IMR-90 (cell line): Measurements from ENCODE around the gene DDN. TPM values are rescaled to one million over a fixed set of nuclear protein-coding genes. Genes with fewer than 3 reads are reported as not detected.

Experiments
- ATAC-seq: fragments of 200-7000 bp; cut with Tn5 transposase; 2 replicates; pipeline ENCODE4 v1.9.1; 2020; ENCODE audit warnings: low read depth, mild to moderate bottlenecking, moderate library complexity
- BruUV-seq: library from RNA; stranded (reverse); fragments of 400-500 nt; replicated peaks from 2 replicates; lab custom pipeline; 2021; lab: Mats Ljungman, UMichigan
- CTCF ChIA-PET: fragments of 300-600 bp; formaldehyde crosslinking; extraction: SDS; loops from one replicate; lab custom pipeline; 2021; ENCODE audit warnings: antibody characterized with exemption; lab: Yijun Ruan, JAX
- POLR2A ChIA-PET: fragments of 300-600 bp; sonication (Branson Sonifier 250); formaldehyde crosslinking; loops from one replicate; lab custom pipeline; 2022; ENCODE audit warnings: antibody characterized with exemption; ENCODE audit not compliant: unreplicated experiment; lab: Charles Lee
- DNase-seq: peaks from one replicate; pipeline ENCODE4 v3.0.0; 2013
- H2AFZ ChIP-seq: replicated peaks from 2 replicates; pipeline ENCODE3; 2013; ENCODE audit warnings: low read length, mild to moderate bottlenecking; ENCODE audit not compliant: poor library complexity
- H2AK5ac ChIP-seq: 2 replicates; pipeline ENCODE4 v1.6.1; 2013; ENCODE audit warnings: low read depth, low read length, inconsistent platforms
- H2AK9ac ChIP-seq: replicated peaks from 2 replicates; pipeline ENCODE3; 2013; ENCODE audit warnings: mild to moderate bottlenecking, low read depth, low read length, moderate library complexity; ENCODE audit not compliant: poor library complexity
- H2BK120ac ChIP-seq: 2 replicates; pipeline ENCODE4 v1.6.1; 2013; ENCODE audit warnings: low read depth, low read length, inconsistent platforms
- H2BK15ac ChIP-seq: 3 replicates; pipeline ENCODE4 v1.6.1; 2013; ENCODE audit warnings: low read depth, low read length, inconsistent platforms
- H2BK20ac ChIP-seq: 2 replicates; pipeline ENCODE4 v1.6.1; 2013; ENCODE audit warnings: low read depth, mild to moderate bottlenecking, inconsistent platforms, low read length, moderate library complexity
- H2BK5ac ChIP-seq: 2 replicates; pipeline ENCODE4 v1.6.1; 2013; ENCODE audit warnings: mild to moderate bottlenecking, low read depth, low read length, inconsistent platforms; ENCODE audit not compliant: poor library complexity, severe bottlenecking
- H3K14ac ChIP-seq: replicated peaks from 2 replicates; pipeline ENCODE4 v1.6.1; 2013; ENCODE audit warnings: low read depth, low read length, inconsistent platforms
- H3K18ac ChIP-seq: 2 replicates; pipeline ENCODE4 v1.6.1; 2013; ENCODE audit warnings: low read depth, low read length, control low read depth
- H3K23ac ChIP-seq: 2 replicates; pipeline ENCODE4 v1.6.1; 2013; ENCODE audit warnings: low read depth, low read length, inconsistent platforms
- H3K27ac ChIP-seq: 2 replicates; pipeline ENCODE4 v1.5.1; 2013; ENCODE audit warnings: mild to moderate bottlenecking, control low read depth, low read length; ENCODE audit not compliant: insufficient read depth
- H3K27me3 ChIP-seq: 2 replicates; pipeline ENCODE4 v1.6.1; 2013; ENCODE audit warnings: low read length; ENCODE audit not compliant: control insufficient read depth, insufficient read depth
- H3K36me3 ChIP-seq: 2 replicates; pipeline ENCODE4 v1.6.1; 2013; ENCODE audit warnings: low read length, mixed read lengths; ENCODE audit not compliant: control insufficient read depth, insufficient read depth
- H3K4ac ChIP-seq: 2 replicates; pipeline ENCODE4 v1.6.1; 2013; ENCODE audit warnings: low read depth, low read length, inconsistent platforms
- H3K4me1 ChIP-seq: 2 replicates; pipeline ENCODE4 v1.6.1; 2013; ENCODE audit warnings: low read length, mixed read lengths; ENCODE audit not compliant: control insufficient read depth, insufficient read depth
- H3K4me2 ChIP-seq: 2 replicates; pipeline ENCODE4 v1.6.1; 2013; ENCODE audit warnings: low read depth, mild to moderate bottlenecking, control low read depth, low read length, moderate library complexity
- H3K4me3 ChIP-seq: 2 replicates; pipeline ENCODE4 v1.5.1; 2013; ENCODE audit warnings: low read depth, mild to moderate bottlenecking, control low read depth, low read length, moderate library complexity; ENCODE audit not compliant: insufficient read depth
- H3K56ac ChIP-seq: 2 replicates; pipeline ENCODE4 v1.6.1; 2013; ENCODE audit warnings: low read length, inconsistent platforms; ENCODE audit not compliant: insufficient read depth; ENCODE audit errors: extremely low read depth
- H3K79me1 ChIP-seq, 2 experiments: 2 replicates each; pipeline ENCODE4 v1.6.1; 2013; ENCODE audit warnings: low read length in 2 of 2, inconsistent platforms in 1 of 2, low read depth in 1 of 2
- H3K9ac ChIP-seq: 2 replicates; pipeline ENCODE4 v1.6.1; 2013; ENCODE audit warnings: low read depth, low read length, control low read depth
- H3K9me1 ChIP-seq: 2 replicates; pipeline ENCODE4 v1.6.1; 2013; ENCODE audit warnings: low read length, inconsistent platforms; ENCODE audit not compliant: insufficient read depth
- H3K9me3 ChIP-seq: 2 replicates; pipeline ENCODE4 v1.6.1; 2013; ENCODE audit warnings: low read length; ENCODE audit not compliant: control insufficient read depth, insufficient read depth
- H4K20me1 ChIP-seq: 2 replicates; pipeline ENCODE4 v1.6.1; 2013; ENCODE audit warnings: low read length, inconsistent platforms; ENCODE audit not compliant: insufficient read depth
- H4K5ac ChIP-seq: 2 replicates; pipeline ENCODE4 v1.6.1; 2013; ENCODE audit warnings: mild to moderate bottlenecking, low read depth, low read length, control low read depth
- H4K8ac ChIP-seq, 2 experiments: 2 replicates each; pipeline ENCODE4 v1.6.1; 2013; ENCODE audit warnings: low read depth in 2 of 2, low read length in 2 of 2, control low read depth in 1 of 2, inconsistent platforms in 1 of 2
- H4K91ac ChIP-seq: 2 replicates; pipeline ENCODE4 v1.6.1; 2013; ENCODE audit warnings: low read depth, low read length, inconsistent platforms; ENCODE audit not compliant: insufficient read depth
- BHLHE40 ChIP-seq: fragments of 150-350 bp; IDR thresholded peaks from 2 replicates; pipeline ENCODE4 v1.6.1; 2016; ENCODE audit warnings: mild to moderate bottlenecking, low read depth, low read length
- CEBPB ChIP-seq: IDR thresholded peaks from 2 replicates; pipeline ENCODE4 v1.6.1; 2012; ENCODE audit warnings: low read depth, low read length, improper control_type of control experiment
- CHD1 ChIP-seq: IDR thresholded peaks from 2 replicates; pipeline ENCODE4 v1.6.1; 2012; ENCODE audit warnings: low read depth, low read length, improper control_type of control experiment
- CTCF ChIP-seq: conservative IDR thresholded peaks from 2 replicates; pipeline ENCODE4 v1.5.1; 2012; ENCODE audit warnings: mild to moderate bottlenecking, low read depth, low read length, improper control_type of control experiment
- FOS ChIP-seq: fragments of 150-350 bp; IDR thresholded peaks from 2 replicates; pipeline ENCODE4 v1.6.1; 2016; ENCODE audit warnings: low read depth, low read length
- MXI1 ChIP-seq: IDR thresholded peaks from 2 replicates; pipeline ENCODE4 v1.6.1; 2012; ENCODE audit warnings: low read depth, mild to moderate bottlenecking, low read length, moderate library complexity, borderline replicate concordance
- NFE2L2 ChIP-seq: fragments of 150-350 bp; IDR thresholded peaks from 2 replicates; pipeline ENCODE4 v1.6.1; 2016; ENCODE audit warnings: low read depth, mild to moderate bottlenecking, low read length
- POLR2A ChIP-seq: IDR thresholded peaks from 2 replicates; pipeline ENCODE4 v1.6.1; 2012; ENCODE audit warnings: mild to moderate bottlenecking, low read depth, low read length
- RFX5 ChIP-seq: IDR thresholded peaks from 2 replicates; pipeline ENCODE4 v1.8.0; 2012; ENCODE audit warnings: low read depth, mild to moderate bottlenecking, low read length, moderate library complexity
- SMC3 ChIP-seq: fragments of 150-350 bp; IDR thresholded peaks from 2 replicates; pipeline ENCODE4 v1.6.1; 2016; ENCODE audit warnings: low read depth, mild to moderate bottlenecking, antibody characterized with exemption, low read length, moderate library complexity
- WGBS, 2 experiments: methylation state at CpG; one replicate each; pipeline versions ENCODE4 v1.1.5 to v1.1.7; 2013; ENCODE audit warnings: missing lambda C conversion rate in 2 of 2; ENCODE audit not compliant: insufficient read length in 1 of 2; ENCODE audit errors: extremely low coverage in 2 of 2; 5-methylcytosine and 5-hydroxymethylcytosine counted together
- dilution Hi-C: fragments of 300-500 bp; cut with HindIII; formaldehyde crosslinking; loops from one replicate; pipeline ENCODE4 v1.14.3; 2018; ENCODE audit warnings: low sequenced_read_pairs; ENCODE audit not compliant: unreplicated experiment
- in situ Hi-C: fragments of 300-500 bp; cut with MboI; formaldehyde crosslinking; loops from 3 replicates; pipeline ENCODE4 v1.14.3; 2019; ENCODE audit warnings: low sequenced_read_pairs, inconsistent platforms, mixed read lengths
- intact Hi-C: fragments of 100-400 bp; cut with micrococcal nuclease; formaldehyde crosslinking; loops from 2 replicates; pipeline ENCODE4 v1.10.0; 2022
- polyA plus RNA-seq, 3 experiments: library from polyadenylated mRNA; depleted of rRNA; stranded (reverse); fragments of >200 nt; gene quantifications; 2 replicates each; pipeline ENCODE4 v1.2.3, GENCODE V29; 2012; ENCODE audit warnings: low replicate concordance in 1 of 3
- total RNA-seq: library from RNA; depleted of rRNA; stranded (reverse); fragments of >200 nt; gene quantifications from 2 replicates; pipeline ENCODE4 v1.2.3, GENCODE V29; 2012
- TF ChIP-seq, protein P1 (sequence below): fragments of 150-350 bp; IDR thresholded peaks from 2 replicates; pipeline ENCODE4 v1.6.1; 2017; ENCODE audit warnings: mild to moderate bottlenecking, antibody characterized with exemption, low read length, low read depth

DDN gene
- total and polyA plus RNA-seq, 2 of the 4 experiments (the other 2 are of a cell fraction): 0.18 to 0.21 TPM

- POLR2A ChIA-PET: no interaction called here
- no peak for DNase-seq
Measured at GRCh38 chr12:49022558-49023178, 23.5 kb upstream of the DDN start.

More at GRCh38 chr12:49022558-49023178, 23.5 kb upstream of the DDN start:
- Histone ChIP-seq H3K27me3 (no peaks in the 10 kb centered on the region), H3K4me1 (peaks cover 3% of the 10 kb centered on the region), H3K23ac (no peak overlapping the region), H3K4me2 (no peak overlapping the region), H2AK9ac (no peak overlapping the region), H4K8ac (no peak overlapping the region), H3K27ac (no peak overlapping the region), H4K20me1 (peaks cover 6% of the 10 kb centered on the region; the same call in 1 of the 2 replicates), H3K9me3 (no peaks in the 10 kb centered on the region), H3K14ac (no peak overlapping the region), H4K5ac (no peak overlapping the region), H3K4me3 (no peak overlapping the region), H3K36me3 (peaks cover 57% of the 10 kb centered on the region), H4K91ac (no peak overlapping the region), H3K4ac (no peak overlapping the region), H3K79me1 (peaks cover 28 to 34% of the 10 kb centered on the region in 2 experiments), H3K9ac (no peak overlapping the region), H2BK20ac (no peak overlapping the region), H2BK15ac (no peak overlapping the region), H3K56ac (no peak overlapping the region), H2BK120ac (no peak overlapping the region), H3K9me1 (no peaks in the 10 kb centered on the region), H2AK5ac (no peak overlapping the region), H2AFZ (no peak overlapping the region), H2BK5ac (no peak overlapping the region), H3K18ac (no peak overlapping the region)
- dilution Hi-C loops: no loop called here
- no TSS peak for BruUV-seq
- in situ Hi-C loops: no loop called here
- CTCF ChIA-PET: interaction anchor here (0.7 kb wide), 1 partner anchor 21 kb away, joined by 3 read pairs; no protein-coding TSS in a partner anchor
- WGBS, 2 experiments: 94% methylated on average over 7 of the region's 15 CpGs; no CpG with 5 or more reads in 1 of the 2 experiments
- ATAC-seq: no peak
- intact Hi-C loops: no loop called here
- TF ChIP-seq NFE2L2 (no peak), CEBPB (no peak), FOS (no peak), SMC3 (no peak), MXI1 (no peak), CTCF (no peak), POLR2A (no peak), RFX5 (no peak), BHLHE40 (no peak), CHD1 (no peak)
- TF ChIP-seq, protein P1, sequence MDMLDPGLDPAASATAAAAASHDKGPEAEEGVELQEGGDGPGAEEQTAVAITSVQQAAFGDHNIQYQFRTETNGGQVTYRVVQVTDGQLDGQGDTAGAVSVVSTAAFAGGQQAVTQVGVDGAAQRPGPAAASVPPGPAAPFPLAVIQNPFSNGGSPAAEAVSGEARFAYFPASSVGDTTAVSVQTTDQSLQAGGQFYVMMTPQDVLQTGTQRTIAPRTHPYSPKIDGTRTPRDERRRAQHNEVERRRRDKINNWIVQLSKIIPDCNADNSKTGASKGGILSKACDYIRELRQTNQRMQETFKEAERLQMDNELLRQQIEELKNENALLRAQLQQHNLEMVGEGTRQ: no peak
